ENCODE results near the gene SCART1.
"Not testable (repeated sequence)": the region's sequence is repeated elsewhere in the genome, so short reads cannot be mapped to it uniquely, and the experiment has no call there.

The SCART1 gene

DNA sequence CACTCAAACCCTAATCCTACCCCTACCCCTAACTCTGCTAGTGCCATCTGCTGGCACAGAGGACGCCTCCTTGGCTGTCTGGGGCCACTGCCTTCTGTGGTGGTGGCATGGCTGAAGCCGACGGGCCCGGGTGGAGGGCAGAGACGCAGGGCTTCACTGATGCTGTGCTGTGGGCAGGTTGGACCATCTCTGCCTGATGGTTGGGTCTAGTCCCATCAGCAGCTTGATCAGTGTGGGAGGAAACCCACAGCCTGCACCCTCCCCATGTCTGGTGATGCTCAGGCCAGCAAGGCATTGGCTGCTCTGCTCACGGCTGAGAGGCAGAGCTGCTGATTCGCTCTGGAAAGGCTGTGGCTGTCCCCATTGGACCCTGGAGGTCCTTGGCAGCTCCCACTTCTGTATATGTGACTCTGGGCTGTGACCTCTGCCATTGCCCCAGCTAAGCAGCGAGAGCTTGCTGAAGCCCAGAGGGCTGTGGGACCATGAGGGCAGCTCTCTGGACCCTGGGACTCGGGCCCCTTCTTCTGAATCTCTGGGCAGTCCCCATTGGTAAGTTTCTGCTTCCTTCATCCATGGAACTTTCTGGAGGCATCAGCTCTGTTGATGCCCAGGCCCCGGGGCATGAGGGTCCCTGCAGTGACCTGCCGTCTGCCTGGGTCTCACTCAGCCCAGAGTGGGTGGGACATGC, at the start of gene SCART1:
Gene SCART1, plus strand, starts transcription at position 430 of the 688 bp plus-strand sequence. Its CDS starts 53 bp downstream, at position 483.
- no peak for DNase-seq (ENCODE audit: low read depth in 2 of 2)

- DNase-seq (ENCODE audit: low read depth in 2 of 2): no peak
Observed at GRCh38 chr10:133405272-133405671, 48.5 kb upstream of the SCART1 start.

DNA sequence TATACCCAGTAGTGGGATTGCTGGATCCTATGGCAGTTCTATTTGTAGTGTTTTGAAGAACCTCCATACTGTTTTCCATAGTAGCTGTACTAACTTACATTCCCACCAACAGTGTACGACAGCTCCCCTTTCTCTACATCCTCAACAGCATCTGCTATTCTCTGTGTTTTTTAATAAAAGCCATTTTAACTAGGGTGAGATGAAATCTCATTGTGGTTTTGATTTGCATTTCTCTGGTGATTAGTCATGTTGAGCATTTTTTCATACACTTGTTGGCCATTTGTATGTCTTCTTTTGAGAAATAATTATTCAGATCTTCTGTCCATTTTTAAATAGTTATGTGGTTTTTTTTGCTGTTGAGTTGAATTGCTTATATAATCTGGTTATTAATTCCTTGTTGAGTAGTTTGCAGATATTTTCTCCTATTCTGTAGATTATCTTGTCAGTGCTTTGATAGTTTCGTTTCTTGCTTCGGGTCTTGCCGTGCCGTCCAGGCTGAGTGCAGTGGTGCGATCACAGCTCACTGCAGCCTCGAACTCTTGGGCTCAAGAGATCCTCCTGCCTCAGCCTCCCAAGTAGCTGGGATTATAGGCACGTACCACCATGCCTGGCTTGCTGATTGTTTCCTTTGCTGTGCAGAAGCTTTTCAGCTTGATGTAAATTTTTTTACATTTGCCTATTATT, 47.8 kb upstream of the SCART1 start:
- DNase-seq (ENCODE audit: low read depth in 2 of 2): no peak

- no peak for DNase-seq (ENCODE audit: low read depth in 2 of 2)
Observed at GRCh38 chr10:133411523-133412380, 42.0 kb upstream of the SCART1 start.

- DNase-seq (ENCODE audit: low read depth in 2 of 2): no peak
Observed at GRCh38 chr10:133412381-133412711, 41.4 kb upstream of the SCART1 start.

GRCh38 chr10:133414401-133414800, 39.3 kb upstream of the SCART1 start:
- not testable (repeated sequence) for DNase-seq (ENCODE audit: low read depth in 2 of 2)

DNA sequence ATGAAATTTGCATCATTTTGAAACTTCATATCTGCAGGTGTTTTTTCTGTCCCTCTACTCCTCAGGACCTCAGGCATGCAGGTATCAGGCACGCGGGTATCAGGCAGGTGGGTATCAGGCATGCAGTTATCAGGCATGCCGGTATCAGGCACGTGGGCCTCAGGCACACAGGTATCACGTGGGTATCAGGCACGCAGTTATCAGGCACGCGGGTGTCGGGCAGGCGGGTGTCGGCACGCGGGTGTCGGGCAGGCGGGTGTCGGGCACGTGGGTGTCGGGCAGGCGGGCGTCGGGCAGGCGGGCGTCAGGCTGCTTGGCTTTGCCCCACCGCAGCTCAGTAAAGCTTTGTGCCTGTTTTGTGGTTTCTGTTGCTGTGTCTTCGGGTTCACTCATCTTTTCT, 38.0 kb upstream of the SCART1 start:
- DNase-seq (ENCODE audit: low read depth in 2 of 2): no peak

DNA sequence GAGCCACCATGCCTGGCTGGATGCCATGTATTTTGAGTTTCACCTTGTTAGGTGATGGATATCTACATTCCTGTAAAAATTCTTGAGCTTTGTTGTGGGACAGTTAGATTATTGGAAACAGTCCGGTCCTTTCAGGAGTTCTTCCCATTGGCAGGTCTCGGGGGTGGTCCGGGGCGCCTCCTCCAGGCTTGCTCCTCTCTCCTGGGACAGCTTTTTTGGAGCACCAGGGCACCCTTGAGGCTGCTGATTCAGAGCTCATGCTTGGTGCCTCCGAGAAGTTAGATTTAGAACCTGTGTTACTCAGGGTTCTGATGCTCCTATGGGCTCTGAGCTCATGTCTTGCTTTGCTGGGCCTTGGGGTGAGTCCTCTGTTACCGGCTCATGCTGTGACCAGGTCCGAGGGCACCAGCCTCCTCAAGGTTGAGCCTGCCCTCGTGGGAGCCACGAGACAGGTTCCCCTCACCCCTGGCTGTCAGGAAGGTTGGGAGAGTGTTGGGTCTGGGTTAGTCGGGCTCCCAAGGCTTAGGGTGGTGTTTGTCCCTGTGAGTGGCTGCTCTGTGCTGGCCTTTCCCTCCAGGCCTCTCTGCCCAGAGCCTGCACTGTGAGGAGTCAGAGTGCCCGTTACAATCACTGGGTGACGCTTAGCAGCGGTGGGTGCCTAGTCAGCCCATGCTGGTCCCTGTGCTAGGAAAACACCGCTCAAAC, 35.3 kb upstream of the SCART1 start:
- no peak for DNase-seq (ENCODE audit: low read depth in 2 of 2)

DNA sequence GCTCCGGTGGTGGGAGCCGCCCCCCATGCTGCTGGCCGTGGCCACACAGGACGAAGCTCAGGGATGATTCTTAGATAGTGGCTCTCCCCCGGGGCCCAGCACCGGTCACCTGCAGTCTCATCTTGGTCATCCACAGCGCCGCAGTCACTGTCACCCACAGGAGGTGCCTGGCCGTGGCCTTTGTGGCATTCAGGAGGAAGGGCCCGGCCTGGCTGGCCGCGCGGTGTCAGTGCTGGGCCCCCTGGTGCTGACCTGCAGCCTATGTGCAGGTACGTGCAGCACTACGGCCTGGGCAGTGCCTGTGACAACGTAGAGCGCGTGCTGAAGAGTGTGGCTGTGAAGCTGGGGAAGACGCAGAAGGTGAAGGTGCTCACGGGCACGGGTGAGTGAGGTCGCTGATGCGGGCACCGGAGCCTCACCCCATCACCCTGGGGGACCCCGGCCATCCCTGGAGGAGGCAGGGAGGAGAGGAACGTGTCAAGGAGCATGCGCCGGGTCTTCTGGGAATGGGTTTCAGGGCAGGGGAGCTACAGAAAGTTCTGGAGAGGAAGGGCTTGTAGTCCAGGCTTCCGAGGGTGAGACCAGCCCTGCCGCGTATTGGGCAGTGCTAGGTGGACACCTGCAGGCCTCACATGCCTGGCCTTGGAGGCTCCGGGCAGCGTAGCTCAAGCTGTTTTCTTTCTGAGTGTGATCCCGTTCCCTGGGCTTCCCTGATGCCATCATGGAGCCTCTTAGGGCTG, 34.4 kb upstream of the SCART1 start:
- DNase-seq (ENCODE audit: low read depth in 2 of 2): no peak

DNA sequence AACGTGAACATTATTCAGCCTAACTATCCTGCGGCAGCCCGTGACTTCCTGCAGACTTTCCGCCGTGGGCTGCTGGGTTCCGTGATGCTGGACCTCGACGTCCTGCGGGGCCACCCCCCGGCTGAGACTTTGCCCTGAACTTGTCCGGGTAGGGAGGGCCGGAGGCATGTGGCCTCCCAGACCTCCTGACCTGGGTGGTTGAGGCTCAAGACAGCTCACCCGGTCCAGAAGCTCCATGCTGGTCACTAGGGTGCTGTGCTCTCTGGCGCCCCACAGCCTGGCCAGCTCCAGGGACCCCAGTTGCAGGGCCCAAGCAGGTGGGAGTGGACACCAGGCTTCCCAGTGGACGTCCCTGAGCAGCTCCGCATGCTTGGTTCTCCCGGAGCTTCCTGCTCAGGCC, 33.7 kb upstream of the SCART1 start:
- no peak for DNase-seq (ENCODE audit: low read depth in 2 of 2)

- DNase-seq (ENCODE audit: low read depth in 2 of 2): no peak
Observed at GRCh38 chr10:133420579-133420978, 33.2 kb upstream of the SCART1 start.

- DNase-seq (ENCODE audit: low read depth in 2 of 2): no peak
Observed at GRCh38 chr10:133421336-133422222, 32.2 kb upstream of the SCART1 start.

DNA sequence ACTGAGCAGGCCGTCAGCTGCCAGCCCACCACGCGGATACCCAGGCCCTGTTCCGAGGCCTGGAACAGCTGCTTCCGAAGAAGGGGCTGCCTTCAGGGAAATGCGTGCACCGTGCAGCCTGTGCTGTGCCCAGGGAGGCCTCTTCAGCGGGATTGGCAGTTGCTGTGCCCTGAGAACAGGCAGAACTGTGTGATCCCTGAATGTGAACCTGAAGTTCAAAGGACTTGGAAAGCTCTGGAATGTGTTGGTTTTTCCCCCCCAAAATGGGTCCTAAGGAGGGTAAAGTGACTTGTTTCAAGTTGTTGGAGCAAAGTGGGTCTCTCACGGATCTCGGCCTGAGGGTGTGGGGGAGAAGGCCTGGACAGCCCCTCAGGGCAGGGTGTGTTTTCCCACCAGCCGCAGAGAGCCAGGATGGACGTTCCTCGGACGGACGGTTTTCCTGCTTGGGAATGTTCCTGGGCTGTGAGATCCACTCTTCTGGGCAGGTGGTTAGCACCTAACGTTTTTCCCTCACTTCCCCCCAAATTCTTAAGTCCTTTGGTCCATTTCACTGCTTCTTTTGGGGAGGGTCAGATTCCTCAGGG, 31.4 kb upstream of the SCART1 start:
- DNase-seq (ENCODE audit: low read depth in 2 of 2): no peak

DNA sequence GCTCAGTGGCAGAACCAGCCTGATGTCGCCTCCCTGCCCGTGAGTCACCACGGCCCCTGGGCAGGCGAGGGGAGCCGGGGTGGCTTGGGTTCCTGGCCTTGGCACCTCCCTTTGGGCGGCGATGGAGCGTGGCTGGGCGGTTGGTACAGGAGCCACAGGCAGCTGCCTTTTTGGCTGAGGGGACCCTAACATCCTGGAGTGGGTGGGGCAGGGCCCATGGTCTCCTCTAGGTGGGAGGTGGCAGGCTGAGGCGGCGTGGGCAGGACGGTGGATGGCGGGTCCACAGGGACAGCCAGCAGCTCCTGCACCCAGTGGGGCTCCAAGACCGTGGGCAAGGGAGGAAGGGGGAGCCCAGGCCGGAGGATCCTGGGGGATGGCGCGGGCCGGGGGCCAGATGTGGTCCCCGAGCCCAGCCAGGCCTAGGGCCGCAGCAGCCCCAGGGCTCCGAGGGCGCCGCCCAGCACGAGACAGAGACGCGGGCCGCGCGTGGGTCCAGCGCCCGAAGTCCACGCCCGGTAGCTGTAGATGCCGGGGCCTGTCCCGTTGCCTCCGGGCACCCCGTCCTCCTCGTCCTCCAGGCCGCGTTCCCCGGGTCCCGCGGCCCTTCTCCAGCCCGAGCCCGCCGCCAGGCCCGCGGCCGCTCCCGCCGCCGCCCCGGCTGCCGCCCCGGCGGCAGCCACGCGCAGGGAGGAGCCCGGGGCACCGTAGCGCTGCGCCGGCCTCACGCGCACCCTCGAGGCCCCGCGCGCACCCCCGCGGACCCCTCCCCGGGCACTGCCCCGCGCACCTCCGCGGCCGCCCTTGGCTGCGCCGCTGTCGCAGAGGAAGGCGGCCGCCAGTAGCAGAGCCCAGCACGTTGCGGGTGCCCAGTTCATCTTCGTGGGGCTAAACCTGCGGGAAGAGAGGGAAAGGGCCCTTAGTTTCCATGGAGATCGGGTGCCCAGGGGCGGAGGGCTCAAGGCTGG, 30.7 kb upstream of the SCART1 start:
- no peak for DNase-seq (ENCODE audit: low read depth in 2 of 2)

DNA sequence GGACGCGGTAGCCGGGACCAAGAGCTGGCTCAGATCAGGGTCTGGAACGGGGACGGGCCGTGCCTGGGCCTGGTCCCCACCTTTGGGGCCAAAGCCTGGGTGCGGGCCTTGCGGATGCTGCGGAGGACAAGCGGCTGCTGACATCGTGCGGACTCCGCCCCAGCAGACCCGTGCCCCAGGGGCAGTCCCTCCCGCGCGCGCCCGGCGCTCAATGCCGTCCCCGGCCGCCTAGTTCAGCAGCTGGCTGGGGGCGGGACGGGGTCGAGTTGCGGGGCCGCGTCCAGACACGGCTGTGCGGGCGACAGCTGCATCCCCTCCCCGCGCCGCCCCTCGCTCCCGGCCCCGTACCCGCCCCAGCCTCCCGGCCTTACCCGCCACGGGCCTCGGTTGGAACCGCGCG, 29.6 kb upstream of the SCART1 start:
- not testable (repeated sequence) for DNase-seq (ENCODE audit: low read depth in 2 of 2)

- DNase-seq (ENCODE audit: low read depth in 2 of 2): not testable (repeated sequence)
Observed at GRCh38 chr10:133424601-133425000, 29.1 kb upstream of the SCART1 start, which contains the start of gene SPRN. TSS of gene SPRN (minus strand) at chr10:133424625. CDS start at chr10:133423681, 944 bp downstream.

- not testable (repeated sequence) for DNase-seq (ENCODE audit: low read depth in 2 of 2)
Observed at GRCh38 chr10:133429571-133429970, 24.2 kb upstream of the SCART1 start.

DNA sequence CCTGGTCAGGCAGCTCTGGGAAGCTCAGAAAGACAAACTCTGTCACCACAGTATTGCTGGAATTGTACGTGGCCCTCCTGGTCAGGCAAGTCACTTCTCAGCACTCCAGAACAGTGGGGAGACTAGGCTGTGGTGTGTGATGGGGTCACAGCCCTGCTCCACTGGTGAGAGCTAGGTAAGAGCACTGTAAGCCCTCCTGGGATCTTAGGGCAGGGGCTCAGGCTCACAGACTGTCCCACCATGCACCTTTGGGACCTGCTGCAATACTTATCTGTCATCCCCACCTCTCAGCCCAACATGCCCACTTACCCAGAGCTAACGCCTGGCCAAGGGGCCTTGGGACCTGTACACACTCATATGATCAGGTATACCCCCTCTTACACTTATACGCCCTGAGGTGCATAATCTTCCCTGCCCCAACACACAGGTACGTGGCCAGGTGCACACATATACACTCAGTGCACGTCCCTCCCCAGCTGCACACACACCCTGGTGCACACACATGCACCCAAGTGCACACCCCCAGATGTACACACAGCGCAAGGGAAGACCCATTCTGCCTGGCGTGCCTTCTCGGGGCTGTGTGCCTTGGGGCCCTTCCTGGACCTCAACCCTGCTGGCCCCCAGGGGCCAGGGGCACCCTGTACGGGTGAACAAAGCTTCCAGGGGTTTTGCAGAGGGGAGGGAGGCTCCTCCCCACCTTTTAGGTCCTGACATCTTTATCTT, 21.7 kb upstream of the SCART1 start:
- DNase-seq (ENCODE audit: low read depth in 2 of 2): not testable (repeated sequence)

Measured in stimulated activated CD8-positive, alpha-beta memory T cell treated with anti-CD3 and anti-CD28 coated beads, Interleukin-7, amount 100 ng/mL, for 4 hours (primary cell).